Adipocyte (in vitro differentiated cells): ENCODE results near the gene SPATS2.

Experiments used
- DNase-seq: peaks from one replicate; pipeline ENCODE4 v3.0.0-alpha.2; 2015; ENCODE audit warnings: low read depth
- H3K27me3 ChIP-seq: replicated peaks from 2 replicates; pipeline ENCODE4 v1.7.0; 2013; ENCODE audit warnings: mild to moderate bottlenecking, low read length, moderate library complexity; ENCODE audit not compliant: control insufficient read depth, insufficient read depth
- H3K36me3 ChIP-seq: 2 replicates; pipeline ENCODE4 v1.7.0; 2013; ENCODE audit warnings: low read length, mild to moderate bottlenecking, moderate library complexity; ENCODE audit not compliant: control insufficient read depth, insufficient read depth, severe bottlenecking
- H3K4me1 ChIP-seq: 2 replicates; pipeline ENCODE4 v1.7.0; 2013; ENCODE audit warnings: mild to moderate bottlenecking, low read length, moderate library complexity; ENCODE audit not compliant: control insufficient read depth, insufficient read depth
- H3K4me3 ChIP-seq: 2 replicates; pipeline ENCODE4 v1.7.0; 2013; ENCODE audit warnings: mild to moderate bottlenecking, low read length, moderate library complexity
- H3K9ac ChIP-seq: 2 replicates; pipeline ENCODE4 v1.7.0; 2013; ENCODE audit warnings: mild to moderate bottlenecking, low read length, moderate library complexity
- H3K9me3 ChIP-seq: 2 replicates; pipeline ENCODE4 v1.7.0; 2013; ENCODE audit warnings: mild to moderate bottlenecking, low read length, moderate library complexity; ENCODE audit not compliant: control insufficient read depth

The SPATS2 gene

GRCh38 chr12:49455501-49455900 lies 88.2 kb downstream of the SPATS2 start:
- Histone ChIP-seq H3K9me3 (no peaks in the 10 kb centered on the region), H3K9ac (no peak overlapping the region), H3K36me3 (no peaks in the 10 kb centered on the region), H3K4me1 (no peaks in the 10 kb centered on the region), H3K4me3 (no peak overlapping the region), H3K27me3 (no peaks in the 10 kb centered on the region)
- DNase-seq = no peak

GRCh38 chr12:49456131-49456679 lies 88.9 kb downstream of the SPATS2 start:
- Histone ChIP-seq H3K9ac (no peak overlapping the region), H3K4me1 (no peaks in the 10 kb centered on the region), H3K4me3 (no peak overlapping the region), H3K36me3 (no peaks in the 10 kb centered on the region), H3K27me3 (no peaks in the 10 kb centered on the region), H3K9me3 (no peaks in the 10 kb centered on the region)
- DNase-seq = no peak

GRCh38 chr12:49458816-49459215 lies 91.6 kb downstream of the SPATS2 start:
- H3K36me3 ChIP-seq = no peaks in the 10 kb centered on the region
- no peaks in the 10 kb centered on the region for H3K9me3 ChIP-seq
- no peaks in the 10 kb centered on the region for H3K4me1 ChIP-seq
- H3K27me3 ChIP-seq = no peaks in the 10 kb centered on the region
- no peak overlapping the region for H3K4me3 ChIP-seq
- H3K9ac ChIP-seq = no peak overlapping the region
- no peak for DNase-seq

- no peaks in the 10 kb centered on the region for H3K9me3 ChIP-seq
- H3K4me1 ChIP-seq = no peaks in the 10 kb centered on the region
- H3K36me3 ChIP-seq = no peaks in the 10 kb centered on the region
- no peak overlapping the region for H3K9ac ChIP-seq
- no peak overlapping the region for H3K4me3 ChIP-seq
- no peaks in the 10 kb centered on the region for H3K27me3 ChIP-seq
- peak; percentile 7 for DNase-seq
Measured at GRCh38 chr12:49461221-49461620, 94.0 kb downstream of the SPATS2 start.

GRCh38 chr12:49462083-49462744 lies 95.0 kb downstream of the SPATS2 start:
- no peak overlapping the region for H3K4me3 ChIP-seq
- H3K9me3 ChIP-seq = no peaks in the 10 kb centered on the region
- H3K27me3 ChIP-seq = no peaks in the 10 kb centered on the region
- H3K9ac ChIP-seq = no peak overlapping the region
- no peaks in the 10 kb centered on the region for H3K36me3 ChIP-seq
- DNase-seq = no peak
- H3K4me1 ChIP-seq = no peaks in the 10 kb centered on the region

- no peak for DNase-seq
- Histone ChIP-seq H3K36me3 (no peaks in the 10 kb centered on the region), H3K4me1 (no peaks in the 10 kb centered on the region), H3K4me3 (no peak overlapping the region), H3K9me3 (no peaks in the 10 kb centered on the region), H3K27me3 (no peaks in the 10 kb centered on the region), H3K9ac (no peak overlapping the region)
Measured at GRCh38 chr12:49465132-49465531, 97.9 kb downstream of the SPATS2 start.

- no peak overlapping the region for H3K9ac ChIP-seq
- DNase-seq = peak; percentile 34
- H3K36me3 ChIP-seq = no peaks in the 10 kb centered on the region
- no peaks in the 10 kb centered on the region for H3K27me3 ChIP-seq
- H3K9me3 ChIP-seq = no peaks in the 10 kb centered on the region
- H3K4me3 ChIP-seq = no peak overlapping the region
- H3K4me1 ChIP-seq = no peaks in the 10 kb centered on the region
Measured at GRCh38 chr12:49470986-49471385, 103.7 kb downstream of the SPATS2 start.

- no peak overlapping the region for H3K9ac ChIP-seq
- no peak for DNase-seq
Measured at GRCh38 chr12:49471557-49471956, 104.3 kb downstream of the SPATS2 start.

GRCh38 chr12:49476091-49476490 lies 108.8 kb downstream of the SPATS2 start:
- Histone ChIP-seq H3K9me3 (no peaks in the 10 kb centered on the region), H3K4me3 (no peak overlapping the region), H3K4me1 (no peaks in the 10 kb centered on the region), H3K9ac (no peak overlapping the region), H3K27me3 (no peaks in the 10 kb centered on the region), H3K36me3 (no peaks in the 10 kb centered on the region)
- DNase-seq = no peak

More at GRCh38 chr12:49471557-49471956, 104.3 kb downstream of the SPATS2 start:
- H3K4me3 ChIP-seq = no peak overlapping the region
- no peaks in the 10 kb centered on the region for H3K4me1 ChIP-seq
- no peaks in the 10 kb centered on the region for H3K36me3 ChIP-seq
- H3K27me3 ChIP-seq = no peaks in the 10 kb centered on the region
- H3K9me3 ChIP-seq = no peaks in the 10 kb centered on the region

- Histone ChIP-seq H3K9me3 (no peaks in the 10 kb centered on the region), H3K4me3 (no peak overlapping the region), H3K27me3 (no peaks in the 10 kb centered on the region), H3K9ac (no peak overlapping the region), H3K4me1 (peaks cover 11% of the 10 kb centered on the region), H3K36me3 (peaks cover 2% of the 10 kb centered on the region)
- DNase-seq = no peak
Measured at GRCh38 chr12:49478949-49479664, 111.8 kb downstream of the SPATS2 start.

GRCh38 chr12:49482095-49483051 lies 115.1 kb downstream of the SPATS2 start:
- peaks cover 11% of the 10 kb centered on the region for H3K4me1 ChIP-seq
- no peaks in the 10 kb centered on the region for H3K27me3 ChIP-seq
- no peaks in the 10 kb centered on the region for H3K9me3 ChIP-seq
- no peak overlapping the region for H3K9ac ChIP-seq
- peaks cover 7% of the 10 kb centered on the region for H3K36me3 ChIP-seq
- no peak overlapping the region for H3K4me3 ChIP-seq
- DNase-seq = peak; percentile 13
